GM12891 (cell line): Measurements from ENCODE around the gene FBXO10.

Experiments
- POLR2A ChIP-seq: IDR thresholded peaks from 2 replicates; pipeline ENCODE4 v1.6.1; 2011; ENCODE audit warnings: low read depth, low read length, control low read depth
- POLR2AphosphoS5 ChIP-seq: IDR thresholded peaks from 2 replicates; pipeline ENCODE4 v1.6.1; 2011; ENCODE audit warnings: low read depth, low read length, control low read depth
- TAF1 ChIP-seq: IDR thresholded peaks from 2 replicates; pipeline ENCODE4 v1.6.1; 2011; ENCODE audit warnings: low read depth, low read length, control low read depth

GRCh38 chr9:37486616-37487548 is 89.3 kb downstream of the FBXO10 start:
- no peak for TF ChIP-seq POLR2A
- no peak for TF ChIP-seq POLR2AphosphoS5
- no peak for TF ChIP-seq TAF1
